Measurements from ENCODE around the gene G3BP2.

DNA sequence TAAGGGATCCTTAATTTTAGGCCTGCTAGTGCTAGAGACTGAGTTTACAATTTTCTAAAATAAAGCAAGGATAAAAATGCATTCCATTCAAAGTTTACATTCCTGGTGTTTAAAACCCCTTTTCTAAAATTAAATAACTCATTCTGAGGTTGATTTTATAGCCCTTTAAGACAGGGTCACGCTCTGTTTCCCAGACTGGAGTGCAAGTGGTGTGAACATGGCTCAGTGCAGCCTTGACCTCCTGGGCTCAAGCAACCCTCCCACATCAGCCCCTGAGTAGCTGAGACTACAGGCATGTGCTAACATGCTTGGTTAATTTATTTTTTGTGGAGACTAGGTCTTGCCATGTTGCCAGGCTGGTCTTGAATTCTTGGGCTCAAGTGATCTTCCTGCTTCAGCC lies 36.0 kb downstream of the G3BP2 start:
- TF ChIP-seq, protein P1, sequence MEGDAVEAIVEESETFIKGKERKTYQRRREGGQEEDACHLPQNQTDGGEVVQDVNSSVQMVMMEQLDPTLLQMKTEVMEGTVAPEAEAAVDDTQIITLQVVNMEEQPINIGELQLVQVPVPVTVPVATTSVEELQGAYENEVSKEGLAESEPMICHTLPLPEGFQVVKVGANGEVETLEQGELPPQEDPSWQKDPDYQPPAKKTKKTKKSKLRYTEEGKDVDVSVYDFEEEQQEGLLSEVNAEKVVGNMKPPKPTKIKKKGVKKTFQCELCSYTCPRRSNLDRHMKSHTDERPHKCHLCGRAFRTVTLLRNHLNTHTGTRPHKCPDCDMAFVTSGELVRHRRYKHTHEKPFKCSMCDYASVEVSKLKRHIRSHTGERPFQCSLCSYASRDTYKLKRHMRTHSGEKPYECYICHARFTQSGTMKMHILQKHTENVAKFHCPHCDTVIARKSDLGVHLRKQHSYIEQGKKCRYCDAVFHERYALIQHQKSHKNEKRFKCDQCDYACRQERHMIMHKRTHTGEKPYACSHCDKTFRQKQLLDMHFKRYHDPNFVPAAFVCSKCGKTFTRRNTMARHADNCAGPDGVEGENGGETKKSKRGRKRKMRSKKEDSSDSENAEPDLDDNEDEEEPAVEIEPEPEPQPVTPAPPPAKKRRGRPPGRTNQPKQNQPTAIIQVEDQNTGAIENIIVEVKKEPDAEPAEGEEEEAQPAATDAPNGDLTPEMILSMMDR (IDR thresholded peaks at IDR 0.05) = no peak
- TF ChIP-seq EZH2 (IDR thresholded peaks at IDR 0.05; ENCODE audit: borderline replicate concordance, insufficient read depth, low read depth, low read length, poor library complexity, severe bottlenecking) = no peak

All from B cell (primary cell).